C4-2B (cell line): ENCODE data around the gene CNOT2.

Source experiments
- CTCF ChIP-seq: fragments of 450-650 bp; conservative IDR thresholded peaks from 2 replicates; pipeline ENCODE4 v1.5.1; 2017; ENCODE audit warnings: mild to moderate bottlenecking
- ZFX ChIP-seq: fragments of 450-650 bp; IDR thresholded peaks from 2 replicates; pipeline ENCODE4 v1.6.1; 2017

GRCh38 chr12:70247653-70248199, 4.5 kb downstream of the CNOT2 start:
- TF ChIP-seq CTCF: no peak
- no peak for TF ChIP-seq ZFX
